ENCODE measurements around the gene PCDHGA4.

- no peak for TF ChIP-seq CTCF (IDR thresholded peaks at IDR 0.05)
- TF ChIP-seq POLR2AphosphoS5 (IDR thresholded peaks at IDR 0.05): no peak
- no peak for TF ChIP-seq POLR2A (IDR thresholded peaks at IDR 0.05)
- no peak for TF ChIP-seq EP300 (IDR thresholded peaks at IDR 0.05)
These were observed 820 bp downstream of the PCDHGA4 start for GRCh38 chr5:141355641-141356040.
